ENCODE measurements around the gene RFX2. TPM values are rescaled to one million over a fixed set of nuclear protein-coding genes. Genes with fewer than 3 reads are reported as not detected.
A peak's percentile ranks its signal among the peaks of the same experiment; 100 is the strongest.

RFX2 gene
- total and polyA plus RNA-seq, 9 of the 15 experiments (the other 6 are each of a cell fraction or from before 2014, with no cell fraction given), result 3.6 to 18.7 (median 8.7) TPM

DNA sequence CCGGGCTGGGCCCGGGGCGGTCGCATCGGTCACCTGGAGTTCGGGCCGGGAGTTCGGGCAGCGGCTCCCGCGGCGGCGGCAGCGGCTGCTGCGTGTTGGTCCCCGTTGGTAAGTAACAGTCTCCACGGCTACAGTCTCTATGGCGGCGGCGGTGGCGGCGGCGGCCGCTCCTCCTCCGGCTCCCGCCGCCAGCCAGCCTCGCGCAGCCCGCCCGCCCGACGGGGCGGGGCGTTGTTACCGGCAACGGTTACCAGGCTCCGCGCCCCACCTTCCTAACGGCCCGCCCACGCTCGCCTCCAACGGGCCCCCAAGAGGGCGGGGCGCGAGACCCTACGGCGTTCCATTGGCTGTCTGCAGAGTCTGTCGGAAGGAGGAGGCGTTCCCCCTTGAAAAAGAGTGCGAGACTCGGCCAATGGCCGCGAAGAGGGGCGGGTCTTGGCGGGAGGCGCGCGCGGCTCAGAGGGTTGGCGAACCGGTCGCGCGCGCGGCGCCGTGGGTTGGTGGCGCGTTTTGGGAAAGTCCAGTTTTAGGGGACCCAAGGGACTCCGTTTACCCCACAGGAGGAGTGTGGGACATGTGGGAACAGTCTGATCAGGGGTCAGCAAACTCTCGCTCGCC lies at the start of gene RFX2 (continued):
- TF ChIP-seq RREB1 (CRISPR knock-in tag; IDR thresholded peaks at IDR 0.05), result peak; percentile 74; the same call in 1 of the 2 replicates
- TF ChIP-seq, protein P1, sequence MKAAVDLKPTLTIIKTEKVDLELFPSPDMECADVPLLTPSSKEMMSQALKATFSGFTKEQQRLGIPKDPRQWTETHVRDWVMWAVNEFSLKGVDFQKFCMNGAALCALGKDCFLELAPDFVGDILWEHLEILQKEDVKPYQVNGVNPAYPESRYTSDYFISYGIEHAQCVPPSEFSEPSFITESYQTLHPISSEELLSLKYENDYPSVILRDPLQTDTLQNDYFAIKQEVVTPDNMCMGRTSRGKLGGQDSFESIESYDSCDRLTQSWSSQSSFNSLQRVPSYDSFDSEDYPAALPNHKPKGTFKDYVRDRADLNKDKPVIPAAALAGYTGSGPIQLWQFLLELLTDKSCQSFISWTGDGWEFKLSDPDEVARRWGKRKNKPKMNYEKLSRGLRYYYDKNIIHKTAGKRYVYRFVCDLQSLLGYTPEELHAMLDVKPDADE (conservative IDR thresholded peaks at IDR 0.05; ENCODE audit: control insufficient read depth, low read depth, low read length), result peak; percentile 44; the same call in 1 of the 2 replicates
- TF ChIP-seq ZNF41 (CRISPR knock-in tag; conservative IDR thresholded peaks at IDR 0.05), result no peak
- TF ChIP-seq, protein P2, sequence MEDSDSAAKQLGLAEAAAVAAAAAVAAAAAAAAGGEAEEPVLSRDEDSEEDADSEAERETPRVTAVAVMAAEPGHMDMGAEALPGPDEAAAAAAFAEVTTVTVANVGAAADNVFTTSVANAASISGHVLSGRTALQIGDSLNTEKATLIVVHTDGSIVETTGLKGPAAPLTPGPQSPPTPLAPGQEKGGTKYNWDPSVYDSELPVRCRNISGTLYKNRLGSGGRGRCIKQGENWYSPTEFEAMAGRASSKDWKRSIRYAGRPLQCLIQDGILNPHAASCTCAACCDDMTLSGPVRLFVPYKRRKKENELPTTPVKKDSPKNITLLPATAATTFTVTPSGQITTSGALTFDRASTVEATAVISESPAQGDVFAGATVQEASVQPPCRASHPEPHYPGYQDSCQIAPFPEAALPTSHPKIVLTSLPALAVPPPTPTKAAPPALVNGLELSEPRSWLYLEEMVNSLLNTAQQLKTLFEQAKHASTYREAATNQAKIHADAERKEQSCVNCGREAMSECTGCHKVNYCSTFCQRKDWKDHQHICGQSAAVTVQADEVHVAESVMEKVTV (CRISPR knock-in tag; IDR thresholded peaks at IDR 0.05), result no peak
- no peak for TF ChIP-seq NR2C1 (IDR thresholded peaks at IDR 0.05)
- no peak for TF ChIP-seq NR2C1 (tag; IDR thresholded peaks at IDR 0.05)
- peak; percentile 91 for TF ChIP-seq TBP (optimal IDR thresholded peaks at IDR 0.05; ENCODE audit: low read depth, low read length)
- peak; percentile 94 for TF ChIP-seq SP1 (CRISPR knock-in tag; IDR thresholded peaks at IDR 0.05)
- TF ChIP-seq CREB1 (IDR thresholded peaks at IDR 0.05), result no peak; the same call in 1 of the 2 replicates
- peak; percentile 47; the same call in 1 of the 2 replicates for TF ChIP-seq CREB1 (CRISPR knock-in tag; IDR thresholded peaks at IDR 0.05)
- TF ChIP-seq, protein P3, sequence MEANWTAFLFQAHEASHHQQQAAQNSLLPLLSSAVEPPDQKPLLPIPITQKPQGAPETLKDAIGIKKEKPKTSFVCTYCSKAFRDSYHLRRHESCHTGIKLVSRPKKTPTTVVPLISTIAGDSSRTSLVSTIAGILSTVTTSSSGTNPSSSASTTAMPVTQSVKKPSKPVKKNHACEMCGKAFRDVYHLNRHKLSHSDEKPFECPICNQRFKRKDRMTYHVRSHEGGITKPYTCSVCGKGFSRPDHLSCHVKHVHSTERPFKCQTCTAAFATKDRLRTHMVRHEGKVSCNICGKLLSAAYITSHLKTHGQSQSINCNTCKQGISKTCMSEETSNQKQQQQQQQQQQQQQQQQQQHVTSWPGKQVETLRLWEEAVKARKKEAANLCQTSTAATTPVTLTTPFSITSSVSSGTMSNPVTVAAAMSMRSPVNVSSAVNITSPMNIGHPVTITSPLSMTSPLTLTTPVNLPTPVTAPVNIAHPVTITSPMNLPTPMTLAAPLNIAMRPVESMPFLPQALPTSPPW (CRISPR knock-in tag; IDR thresholded peaks at IDR 0.05), result peak; percentile 82
- peak; percentile 81 for TF ChIP-seq CXXC5 (CRISPR knock-in tag; IDR thresholded peaks at IDR 0.05)
- TF ChIP-seq PBX2 (CRISPR knock-in tag; IDR thresholded peaks at IDR 0.05; ENCODE audit: low read depth), result peak; percentile 91
- peak; percentile 97 for TF ChIP-seq PBX2 (tag; conservative IDR thresholded peaks at IDR 0.05; ENCODE audit: low read depth)
